ENCODE results near the gene NPPA.

Gene NPPA

GRCh38 chr1:11823366-11824137 lies 24.0 kb downstream of the NPPA start:
- Histone ChIP-seq H3K36me3 (peaks cover 35% of the 10 kb centered on the region), H3K27ac (no peak overlapping the region), H3K27me3 (ENCODE audit: insufficient read depth, low read depth, severe bottlenecking) (no peaks in the 10 kb centered on the region), H3K4me3 (ENCODE audit: low read depth, low read length) (no peak overlapping the region), H3K9me3 (ENCODE audit: severe bottlenecking) (no peaks in the 10 kb centered on the region)
- no peak for TF ChIP-seq CTCF (IDR thresholded peaks at IDR 0.05; ENCODE audit: low read depth, low read length)
- no peak for DNase-seq

GRCh38 chr1:11822091-11822490 lies 25.5 kb downstream of the NPPA start:
- Histone ChIP-seq H3K36me3 (peaks cover 37% of the 10 kb centered on the region), H3K9me3 (ENCODE audit: severe bottlenecking) (no peaks in the 10 kb centered on the region), H3K27ac (no peak overlapping the region), H3K4me3 (ENCODE audit: low read depth, low read length) (no peak overlapping the region), H3K27me3 (ENCODE audit: insufficient read depth, low read depth, severe bottlenecking) (no peaks in the 10 kb centered on the region)
- no peak for DNase-seq
- no peak for TF ChIP-seq CTCF (IDR thresholded peaks at IDR 0.05; ENCODE audit: low read depth, low read length)

- DNase-seq = no peak
- no peak overlapping the region for H3K4me3 ChIP-seq (ENCODE audit: low read depth, low read length)
- no peaks in the 10 kb centered on the region for H3K9me3 ChIP-seq (ENCODE audit: severe bottlenecking)
- H3K27me3 ChIP-seq (ENCODE audit: insufficient read depth, low read depth, severe bottlenecking) = no peaks in the 10 kb centered on the region
- TF ChIP-seq CTCF (IDR thresholded peaks at IDR 0.05; ENCODE audit: low read depth, low read length) = no peak
- H3K36me3 ChIP-seq = peaks cover 42% of the 10 kb centered on the region
- H3K27ac ChIP-seq = no peak overlapping the region
Observed at GRCh38 chr1:11817192-11817591, 30.4 kb downstream of the NPPA start.

- no peaks in the 10 kb centered on the region for H3K27me3 ChIP-seq (ENCODE audit: insufficient read depth, low read depth, severe bottlenecking)
- no peaks in the 10 kb centered on the region for H3K9me3 ChIP-seq (ENCODE audit: severe bottlenecking)
- H3K4me3 ChIP-seq (ENCODE audit: low read depth, low read length) = no peak overlapping the region
- TF ChIP-seq CTCF (IDR thresholded peaks at IDR 0.05; ENCODE audit: low read depth, low read length) = no peak
- peaks cover 54% of the 10 kb centered on the region for H3K36me3 ChIP-seq
- no peak overlapping the region for H3K27ac ChIP-seq
- no peak for DNase-seq
Observed at GRCh38 chr1:11813021-11813420, 34.6 kb downstream of the NPPA start.

GRCh38 chr1:11807133-11807532 lies 40.5 kb downstream of the NPPA start:
- Histone ChIP-seq H3K27ac (no peak overlapping the region), H3K9me3 (ENCODE audit: severe bottlenecking) (no peaks in the 10 kb centered on the region), H3K27me3 (ENCODE audit: insufficient read depth, low read depth, severe bottlenecking) (no peaks in the 10 kb centered on the region), H3K36me3 (peaks cover 35% of the 10 kb centered on the region), H3K4me3 (ENCODE audit: low read depth, low read length) (no peak overlapping the region)
- DNase-seq = no peak
- TF ChIP-seq CTCF (IDR thresholded peaks at IDR 0.05; ENCODE audit: low read depth, low read length) = no peak

Measured in WERI-Rb-1 (cell line).